CD14-positive monocyte (primary cell): ENCODE results near the gene ROBO1. TPM values are rescaled to one million over a fixed set of nuclear protein-coding genes. Genes with fewer than 3 reads are reported as not detected.

ENCODE experiments used
- DNase-seq, 3 donors: peaks; one replicate each; pipeline ENCODE4 v3.0.0-alpha.2; 2011 to 2022
- H2AFZ ChIP-seq: 2 replicates; pipeline ENCODE4 v1.6.0; 2012; ENCODE audit warnings: mild to moderate bottlenecking, low read depth, low read length, inconsistent platforms; ENCODE audit not compliant: insufficient read depth, poor library complexity, severe bottlenecking
- H3K27ac ChIP-seq, 2 donors: 1 replicate in 1 of 2; 2 replicates in 1 of 2; pipeline ENCODE4 v1.5.1; 2012 to 2013; ENCODE audit warnings: low read length in 2 of 2, control low read depth in 1 of 2, inconsistent platforms in 1 of 2, low read depth in 1 of 2, mild to moderate bottlenecking in 1 of 2
- H3K27me3 ChIP-seq, 2 donors: one replicate each; pipeline versions ENCODE4 v1.6.0 to v1.6.1; 2011 to 2013; ENCODE audit warnings: low read length in 2 of 2; ENCODE audit not compliant: control insufficient read depth in 2 of 2, insufficient read depth in 2 of 2
- H3K36me3 ChIP-seq, 2 donors: replicated peaks in 1 of 2; 1 replicate in 1 of 2; 2 replicates in 1 of 2; pipeline versions ENCODE4 v1.5.1 to v1.6.1; 2012 to 2013; ENCODE audit warnings: low read length in 2 of 2, control low read depth in 1 of 2, inconsistent platforms in 1 of 2, mild to moderate bottlenecking in 1 of 2; ENCODE audit not compliant: insufficient read depth in 2 of 2, control insufficient read depth in 1 of 2
- H3K4me1 ChIP-seq, 2 donors: 1 replicate in 1 of 2; 2 replicates in 1 of 2; pipeline versions ENCODE4 v1.5.1 to v1.6.1; 2012 to 2013; ENCODE audit warnings: low read length in 2 of 2, control low read depth in 1 of 2, inconsistent platforms in 1 of 2, mild to moderate bottlenecking in 1 of 2, moderate library complexity in 1 of 2; ENCODE audit not compliant: insufficient read depth in 2 of 2, control insufficient read depth in 1 of 2
- H3K4me2 ChIP-seq: replicated peaks from 2 replicates; pipeline ENCODE3; 2012; ENCODE audit warnings: low read length, moderate library complexity, mild to moderate bottlenecking; ENCODE audit not compliant: poor library complexity, severe bottlenecking; ENCODE audit errors: extremely low read depth
- H3K4me3 ChIP-seq, 3 experiments: fragments of 200-600 bp in 1 of 3; sonication (generic) in 1 of 3; replicated peaks in 1 of 3; 1 replicate in 2 of 3; 2 replicates in 1 of 3; pipeline ENCODE4 v1.5.1; 2011 to 2013; ENCODE audit warnings: low read length in 3 of 3, mild to moderate bottlenecking in 3 of 3, control low read depth in 2 of 3, low read depth in 2 of 3, inconsistent platforms in 1 of 3, moderate library complexity in 1 of 3
- H3K79me2 ChIP-seq: 2 replicates; pipeline ENCODE4 v1.6.0; 2012; ENCODE audit warnings: mild to moderate bottlenecking, control low read depth, inconsistent platforms, low read length, moderate library complexity; ENCODE audit not compliant: insufficient read depth
- H3K9ac ChIP-seq: 2 replicates; pipeline ENCODE4 v1.6.0; 2017; ENCODE audit warnings: low read length, mild to moderate bottlenecking; ENCODE audit not compliant: insufficient read depth, poor library complexity, severe bottlenecking
- H3K9me3 ChIP-seq, 2 donors: replicated peaks in 1 of 2; 1 replicate in 1 of 2; 2 replicates in 1 of 2; pipeline versions ENCODE4 v1.5.1 to v1.6.1; 2012 to 2013; ENCODE audit warnings: low read length in 2 of 2, control low read depth in 1 of 2; ENCODE audit not compliant: control insufficient read depth in 1 of 2, insufficient read depth in 1 of 2
- H4K20me1 ChIP-seq: 2 replicates; pipeline ENCODE4 v1.6.0; 2012; ENCODE audit warnings: mild to moderate bottlenecking, low read length, control low read depth, moderate library complexity; ENCODE audit not compliant: insufficient read depth
- H3K27ac Mint-ChIP-seq, 7 donors: one replicate each; pipeline ENCODE4 v1.8.0; 2020; ENCODE audit warnings: mild to moderate bottlenecking in 7 of 7, mixed read lengths in 7 of 7, moderate library complexity in 6 of 7, inconsistent platforms in 2 of 7
- H3K27me3 Mint-ChIP-seq, 3 donors: one replicate each; pipeline ENCODE4 v1.8.0; 2021 to 2022; ENCODE audit warnings: low read depth in 3 of 3, mild to moderate bottlenecking in 3 of 3, mixed read lengths in 3 of 3, moderate library complexity in 3 of 3, inconsistent platforms in 1 of 3
- H3K36me3 Mint-ChIP-seq, 2 donors: one replicate each; pipeline ENCODE4 v1.8.0; 2020; ENCODE audit warnings: mixed read lengths in 2 of 2, inconsistent platforms in 1 of 2, mild to moderate bottlenecking in 1 of 2
- H3K4me1 Mint-ChIP-seq: one replicate; pipeline ENCODE4 v1.8.0; 2020; ENCODE audit warnings: mild to moderate bottlenecking, mixed read lengths
- H3K4me3 Mint-ChIP-seq, 2 donors: one replicate each; pipeline ENCODE4 v1.8.0; 2020; ENCODE audit warnings: mild to moderate bottlenecking in 2 of 2, mixed read lengths in 2 of 2, moderate library complexity in 1 of 2
- H3K9me3 Mint-ChIP-seq, 7 donors: one replicate each; pipeline ENCODE4 v1.8.0; 2020 to 2022; ENCODE audit warnings: mixed read lengths in 7 of 7, mild to moderate bottlenecking in 6 of 7, moderate library complexity in 6 of 7, inconsistent platforms in 2 of 7
- CTCF ChIP-seq: fragments of 200-600 bp; IDR thresholded peaks from one replicate; pipeline ENCODE4 v1.8.0; 2022; ENCODE audit warnings: antibody characterized with exemption, mild to moderate bottlenecking
- WGBS: methylation state at CpG from one replicate; pipeline ENCODE4 v1.1.5; 2013; ENCODE audit warnings: missing lambda C conversion rate; ENCODE audit not compliant: insufficient coverage; 5-methylcytosine and 5-hydroxymethylcytosine counted together
- intact Hi-C, 2 donors: fragments of 100-400 bp; cut with micrococcal nuclease; formaldehyde crosslinking; loops; one replicate each; pipeline versions ENCODE4 v1.15.0 to v1.15.1; 2023
- polyA plus RNA-seq, 3 donors: library from polyadenylated mRNA; depleted of rRNA in 1 of 3; unstranded in 2 of 3; stranded (reverse) in 1 of 3; fragments of 300-500 nt in 2 of 3; fragments of >200 nt in 1 of 3; fragmentation: Illumina TruSeq in 2 of 3; gene quantifications; 1 replicate in 2 of 3; 2 replicates in 1 of 3; pipeline ENCODE4 v1.2.3, GENCODE V29; 2012 to 2021

The ROBO1 gene
- polyA plus RNA-seq, 3 donors: 0.09 to 0.10 TPM; not detected in 1

DNA sequence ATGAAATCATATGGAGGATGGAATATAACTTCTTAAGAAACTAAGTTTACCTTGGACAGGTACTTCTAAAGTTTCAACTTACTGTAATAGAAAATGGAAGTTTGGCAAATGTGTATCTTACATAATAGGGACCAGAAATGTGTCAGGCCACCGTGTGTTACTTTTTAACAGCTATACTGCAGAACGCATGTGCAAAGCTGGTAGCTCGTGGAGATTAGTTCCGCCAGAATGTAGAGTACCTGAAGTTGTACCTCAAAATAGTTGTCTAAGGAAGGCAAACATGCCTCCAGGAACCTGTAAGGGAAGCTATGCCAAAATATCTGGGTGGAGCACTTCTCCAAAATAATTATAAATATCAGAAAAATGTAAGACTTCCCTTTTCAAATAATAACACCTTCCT is 920.6 kb downstream of the ROBO1 start:
- H3K4me3 ChIP-seq: no peak overlapping the region
- H3K79me2 ChIP-seq: no peaks in the 10 kb centered on the region
- no peak overlapping the region for H3K4me2 ChIP-seq
- H3K4me3 Mint-ChIP-seq: no peak overlapping the region
- no peak overlapping the region for H3K27ac ChIP-seq
- H3K9me3 ChIP-seq: no peaks in the 10 kb centered on the region
- whole genome bisulfite sequencing: 73% methylated on average over 3 of the region's 4 CpGs
- intact Hi-C loops: no loop called here
- no peak overlapping the region for H2AFZ ChIP-seq
- H3K36me3 Mint-ChIP-seq: no peaks in the 10 kb centered on the region
- H3K27ac Mint-ChIP-seq: no peak overlapping the region
- DNase-seq: no peak
- no peaks in the 10 kb centered on the region for H3K27me3 ChIP-seq
- H3K9me3 Mint-ChIP-seq: peaks cover 0 to 3% (median 0%) of the 10 kb centered on the region in 7 donors
- peaks cover 0 to 2% (median 0%) of the 10 kb centered on the region in 3 donors for H3K27me3 Mint-ChIP-seq
- no peak overlapping the region for H3K9ac ChIP-seq
- no peaks in the 10 kb centered on the region for H4K20me1 ChIP-seq
- no peaks in the 10 kb centered on the region for H3K36me3 ChIP-seq
- no peaks in the 10 kb centered on the region for H3K4me1 Mint-ChIP-seq
- no peak for TF ChIP-seq CTCF
- H3K4me1 ChIP-seq: no peaks in the 10 kb centered on the region

DNA sequence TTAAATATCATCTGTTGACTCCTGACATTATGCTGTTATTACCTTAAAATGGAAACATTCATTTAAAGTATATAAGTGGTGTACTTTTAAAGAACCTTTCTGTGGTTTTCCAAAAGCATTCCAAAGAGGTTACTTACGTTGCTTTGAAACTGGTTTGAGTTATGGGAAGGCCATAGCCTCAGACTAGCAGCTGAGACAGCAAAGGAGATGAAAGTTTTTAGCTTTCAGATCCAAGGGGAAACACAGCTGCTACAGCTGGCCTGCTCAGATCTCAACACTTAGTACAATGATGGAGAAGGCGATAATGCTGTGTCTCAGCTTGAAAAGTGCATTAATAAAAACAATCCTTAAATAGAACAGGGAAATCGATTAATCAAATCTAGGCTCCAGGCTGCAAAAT is 921.1 kb downstream of the ROBO1 start:
- intact Hi-C loops: no loop called here

More for the DNA sequence above, 921.1 kb downstream of the ROBO1 start:
- no peak overlapping the region for H3K27ac ChIP-seq
- H3K9me3 Mint-ChIP-seq: peaks cover 0 to 3% (median 0%) of the 10 kb centered on the region in 7 donors
- no peaks in the 10 kb centered on the region for H3K36me3 ChIP-seq
- 67% methylated on average over 1 of the region's 3 CpGs for WGBS
- no peak for DNase-seq
- no peak overlapping the region for H3K9ac ChIP-seq
- H3K79me2 ChIP-seq: no peaks in the 10 kb centered on the region
- no peaks in the 10 kb centered on the region for H3K4me1 ChIP-seq
- no peaks in the 10 kb centered on the region for H3K9me3 ChIP-seq
- no peak for TF ChIP-seq CTCF
- H3K4me3 Mint-ChIP-seq: no peak overlapping the region
- no peaks in the 10 kb centered on the region for H3K36me3 Mint-ChIP-seq
- H2AFZ ChIP-seq: no peak overlapping the region
- H3K27me3 ChIP-seq: no peaks in the 10 kb centered on the region
- no peaks in the 10 kb centered on the region for H4K20me1 ChIP-seq
- no peaks in the 10 kb centered on the region for H3K4me1 Mint-ChIP-seq
- H3K27me3 Mint-ChIP-seq: peaks cover 0 to 2% (median 0%) of the 10 kb centered on the region in 3 donors
- H3K4me3 ChIP-seq: no peak overlapping the region
- no peak overlapping the region for H3K27ac Mint-ChIP-seq
- H3K4me2 ChIP-seq: no peak overlapping the region
